ENCODE data around the gene TMEM138. TPM values are rescaled to one million over a fixed set of nuclear protein-coding genes. Genes with fewer than 3 reads are reported as not detected.

Gene TMEM138
- total and polyA plus RNA-seq, 2 of the 13 experiments (the other 11 are each of a cell fraction or from before 2014, with no cell fraction given): 43.5 to 61.0 TPM

GRCh38 chr11:61415381-61415780 lies 53.2 kb downstream of the TMEM138 start:
- BruUV-seq (replicated peaks): no TSS peak
- POLR2A ChIA-PET: interaction anchor here (2.8 kb wide), 1 partner anchor 14 kb away, joined by 9 read pairs; no protein-coding TSS in a partner anchor
- ATAC-seq: no peak

GRCh38 chr11:61416941-61417340 lies 54.8 kb downstream of the TMEM138 start:
- no peaks in the 10 kb centered on the region for H3K9me3 ChIP-seq (ENCODE audit: low read length)
- H3K4me3 ChIP-seq (replicated peaks in 1 of 3; ENCODE audit: insufficient read depth in 1 of 3, low read depth in 2 of 3, low read length in 3 of 3): no peak overlapping the region
- no peak overlapping the region for H3K27ac ChIP-seq (ENCODE audit: extremely low read length, insufficient read depth, low read length)
- no peaks in the 10 kb centered on the region for H3K4me1 ChIP-seq (ENCODE audit: insufficient read depth, low read length)
- H4K20me1 ChIP-seq (ENCODE audit: insufficient read depth, low read length): no peaks in the 10 kb centered on the region
- ATAC-seq: no peak
- POLR2A ChIA-PET: interaction anchor here (1.6 kb wide), 1 partner anchor 15 kb away, joined by 6 read pairs; no protein-coding TSS in a partner anchor
- H3K4me2 ChIP-seq (ENCODE audit: low read depth, low read length): no peak overlapping the region
- TF ChIP-seq TCF7L2 (IDR thresholded peaks at IDR 0.05; ENCODE audit: low read depth, low read length): no peak
- TF ChIP-seq CHCHD3 (CRISPR knock-in tag; IDR thresholded peaks at IDR 0.05): no peak
- TF ChIP-seq ZMAT5 (CRISPR knock-in tag; IDR thresholded peaks at IDR 0.05; ENCODE audit: borderline replicate concordance, low read depth): no peak
- TF ChIP-seq ZNF260 (CRISPR knock-in tag; IDR thresholded peaks at IDR 0.05; ENCODE audit: borderline replicate concordance, low read depth): no peak
- TF ChIP-seq ZNF557 (CRISPR knock-in tag; IDR thresholded peaks at IDR 0.05): no peak
- no peak for TF ChIP-seq ATAD3A (CRISPR knock-in tag; IDR thresholded peaks at IDR 0.05)
- TF ChIP-seq ZNF644 (CRISPR knock-in tag; IDR thresholded peaks at IDR 0.05; ENCODE audit: low read depth): no peak
- no peak for TF ChIP-seq SP2 (CRISPR knock-in tag; IDR thresholded peaks at IDR 0.05)
- TF ChIP-seq ZNF501 (CRISPR knock-in tag; IDR thresholded peaks at IDR 0.05): no peak
- no peak for TF ChIP-seq RNF2 (conservative IDR thresholded peaks at IDR 0.05; ENCODE audit: low read depth)
- TF ChIP-seq HMGXB4 (CRISPR knock-in tag; IDR thresholded peaks at IDR 0.05; ENCODE audit: borderline replicate concordance in 1 of 2, low read depth in 1 of 2): no peak
- TF ChIP-seq ZNF780A (CRISPR knock-in tag; IDR thresholded peaks at IDR 0.05): no peak
- H3K79me2 ChIP-seq (ENCODE audit: insufficient read depth, low read length): peaks cover 14% of the 10 kb centered on the region
- H3K9ac ChIP-seq (ENCODE audit: insufficient read depth, low read depth, low read length): no peak overlapping the region
- intact Hi-C loops (cut with micrococcal nuclease; ENCODE audit: unreplicated experiment): no loop called here
- peaks cover 35 to 95% of the 10 kb centered on the region in 2 experiments for H3K36me3 ChIP-seq (replicated peaks in 1 of 2; ENCODE audit: control insufficient read depth in 1 of 2, insufficient read depth in 2 of 2, low read length in 2 of 2)
- no TSS peak for BruUV-seq (replicated peaks)
- no peaks in the 10 kb centered on the region for H3K27me3 ChIP-seq (ENCODE audit: control insufficient read depth in 1 of 2, insufficient read depth in 2 of 2, low read length in 2 of 2)
- no peak for DNase-seq (ENCODE audit: low spot score)
- H2AFZ ChIP-seq (ENCODE audit: low read length): no peak overlapping the region
- CTCF ChIA-PET (ENCODE audit: low intra/inter-chr PET ratio, low total read pairs): no interaction called here
- in situ Hi-C loops (cut with HindIII; ENCODE audit: extremely low pct_ligation_motif_present, low pct_unique_long_range_greater_than_20kb): no loop called here
- 96% methylated on average over 3 of the region's 3 CpGs for WGBS (ENCODE audit: low lambda C conversion rate)
- no peak for FAIRE-seq

More at GRCh38 chr11:61415381-61415780, 53.2 kb downstream of the TMEM138 start:
- no peak overlapping the region for H3K27ac ChIP-seq (ENCODE audit: extremely low read length, insufficient read depth, low read length)
- H3K4me3 ChIP-seq (replicated peaks in 1 of 3; ENCODE audit: insufficient read depth in 1 of 3, low read depth in 2 of 3, low read length in 3 of 3): no peak overlapping the region
- no peak overlapping the region for H2AFZ ChIP-seq (ENCODE audit: low read length)
- DNase-seq (ENCODE audit: low spot score) (no peak), FAIRE-seq (no peak)
- H3K9me3 ChIP-seq (ENCODE audit: low read length): no peaks in the 10 kb centered on the region
- H4K20me1 ChIP-seq (ENCODE audit: insufficient read depth, low read length): no peaks in the 10 kb centered on the region
- H3K4me1 ChIP-seq (ENCODE audit: insufficient read depth, low read length): no peaks in the 10 kb centered on the region
- intact Hi-C loops (cut with micrococcal nuclease; ENCODE audit: unreplicated experiment) (no loop called here), in situ Hi-C loops (cut with HindIII; ENCODE audit: extremely low pct_ligation_motif_present, low pct_unique_long_range_greater_than_20kb) (no loop called here)
- WGBS (ENCODE audit: low lambda C conversion rate): 95% methylated on average over 6 of the region's 6 CpGs
- H3K27me3 ChIP-seq (ENCODE audit: control insufficient read depth in 1 of 2, insufficient read depth in 2 of 2, low read length in 2 of 2): no peaks in the 10 kb centered on the region
- H3K36me3 ChIP-seq (replicated peaks in 1 of 2; ENCODE audit: control insufficient read depth in 1 of 2, insufficient read depth in 2 of 2, low read length in 2 of 2): peaks cover 35 to 97% of the 10 kb centered on the region in 2 experiments
- no peak overlapping the region for H3K4me2 ChIP-seq (ENCODE audit: low read depth, low read length)
- TF ChIP-seq TGIF2 (CRISPR knock-in tag; IDR thresholded peaks at IDR 0.05) (no peak), ZNF749 (CRISPR knock-in tag; IDR thresholded peaks at IDR 0.05; ENCODE audit: borderline replicate concordance) (no peak), SETDB1 (CRISPR knock-in tag; IDR thresholded peaks at IDR 0.05; ENCODE audit: borderline replicate concordance) (no peak)
- H3K79me2 ChIP-seq (ENCODE audit: insufficient read depth, low read length): peaks cover 4% of the 10 kb centered on the region
- no peak overlapping the region for H3K9ac ChIP-seq (ENCODE audit: insufficient read depth, low read depth, low read length)
- CTCF ChIA-PET (ENCODE audit: low intra/inter-chr PET ratio, low total read pairs): no interaction called here
